Measurements from ENCODE around the gene IL12B.
A peak's percentile ranks its signal among the peaks of the same experiment; 100 is the strongest.
"Not testable (repeated sequence)": the region's sequence is repeated elsewhere in the genome, so short reads cannot be mapped to it uniquely, and the experiment has no call there.

IL12B gene

GRCh38 chr5:159301929-159302860 lies 28.1 kb downstream of the IL12B start:
- not testable (repeated sequence) for DNase-seq (ENCODE audit: low read depth, low spot score)
- peak overlapping the region; percentile 38 for H3K27ac ChIP-seq

GRCh38 chr5:159301466-159301865 lies 28.8 kb downstream of the IL12B start:
- no peak for DNase-seq (ENCODE audit: low read depth, low spot score)
- no peak overlapping the region for H3K27ac ChIP-seq

- not testable (repeated sequence) for DNase-seq (ENCODE audit: low read depth, low spot score); H3K27ac ChIP-seq
Measured at GRCh38 chr5:159297300-159297699, 33.0 kb downstream of the IL12B start.

GRCh38 chr5:159294921-159295320 lies 35.4 kb downstream of the IL12B start:
- DNase-seq (ENCODE audit: low read depth, low spot score), result no peak
- H3K27ac ChIP-seq, result no peak overlapping the region

- DNase-seq (ENCODE audit: low read depth, low spot score), result no peak
- no peak overlapping the region for H3K27ac ChIP-seq
Measured at GRCh38 chr5:159290741-159291140, 39.5 kb downstream of the IL12B start.

- H3K27ac ChIP-seq, result no peak overlapping the region
- no peak for DNase-seq (ENCODE audit: low read depth, low spot score)
Measured at GRCh38 chr5:159286420-159287035, 43.8 kb downstream of the IL12B start.

DNA sequence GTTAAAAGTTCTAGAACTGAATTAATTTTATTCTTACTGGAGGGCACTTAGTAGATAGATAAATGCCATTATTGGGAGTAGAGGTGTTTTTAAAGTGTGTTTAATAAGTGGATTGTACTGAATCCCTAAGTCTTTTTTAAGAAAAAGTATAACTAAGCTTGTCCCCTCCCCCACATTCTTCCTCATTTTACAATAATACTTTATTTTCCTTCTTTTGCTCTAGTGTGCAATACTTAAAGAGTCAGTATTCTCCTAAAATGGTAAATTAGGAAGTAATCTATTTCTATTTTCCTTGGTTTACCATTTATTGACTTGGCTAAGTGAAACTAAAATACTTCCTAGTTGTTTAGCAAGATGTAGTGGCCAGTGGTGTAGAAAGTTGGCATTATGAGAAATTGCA lies 55.6 kb downstream of the IL12B start:
- H3K27ac ChIP-seq, result no peak overlapping the region
- DNase-seq (ENCODE audit: low read depth, low spot score), result no peak

GRCh38 chr5:159273923-159274322 lies 56.4 kb downstream of the IL12B start:
- no peak for DNase-seq (ENCODE audit: low read depth, low spot score)
- H3K27ac ChIP-seq, result no peak overlapping the region

DNA sequence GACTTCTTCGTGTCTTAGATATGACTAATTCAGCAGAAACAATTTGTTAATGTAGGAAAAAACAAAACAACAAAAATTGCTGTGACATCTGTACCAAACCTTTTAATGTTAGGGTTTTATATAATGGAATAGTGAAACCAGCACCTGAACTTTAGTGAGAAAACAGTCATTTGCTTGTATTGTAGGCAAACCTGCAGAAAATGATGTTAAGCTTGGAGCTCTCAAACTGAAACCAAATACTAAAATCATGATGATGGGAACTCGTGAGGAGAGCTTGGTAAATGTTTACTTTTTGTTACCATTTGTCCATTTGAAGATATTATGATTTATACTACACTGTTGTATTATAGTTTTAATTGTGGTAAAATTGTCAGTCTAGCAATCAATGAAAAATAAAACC lies 60.6 kb downstream of the IL12B start:
- no peak for DNase-seq (ENCODE audit: low read depth, low spot score)

GRCh38 chr5:159266764-159267163 lies 63.5 kb downstream of the IL12B start:
- H3K27ac ChIP-seq; DNase-seq (ENCODE audit: low read depth, low spot score): not testable (repeated sequence)

More for the DNA sequence above, 60.6 kb downstream of the IL12B start:
- H3K27ac ChIP-seq, result no peak overlapping the region
